CD4-positive, CD25-positive, alpha-beta regulatory T cell (primary cell): ENCODE data around the gene LPGAT1. TPM values are rescaled to one million over a fixed set of nuclear protein-coding genes. Genes with fewer than 3 reads are reported as not detected.

Experiments used
- ATAC-seq, 2 donors: fragments of 150-1000 bp; cut with Tn5 transposase; one replicate each; pipeline ENCODE4 v1.10.0; 2021; ENCODE audit warnings: low read depth in 2 of 2, moderate number of reproducible peaks in 2 of 2, moderate library complexity in 1 of 2
- DNase-seq, 3 donors: peaks; one replicate each; pipeline versions ENCODE4 v3.0.0 to v3.0.0-alpha.2; 2012 to 2022; ENCODE audit warnings: mixed read lengths in 1 of 3
- H3K27ac ChIP-seq: one replicate; pipeline ENCODE4 v1.7.0; 2013; ENCODE audit warnings: mild to moderate bottlenecking, low read length; ENCODE audit not compliant: insufficient read depth, poor library complexity, severe bottlenecking
- H3K27me3 ChIP-seq: one replicate; pipeline ENCODE4 v1.7.0; 2013; ENCODE audit warnings: low read length; ENCODE audit not compliant: control insufficient read depth, insufficient read depth
- H3K36me3 ChIP-seq: one replicate; pipeline ENCODE4 v1.7.0; 2013; ENCODE audit warnings: mild to moderate bottlenecking, low read length, moderate library complexity; ENCODE audit not compliant: control insufficient read depth, insufficient read depth
- H3K4me1 ChIP-seq: 2 replicates; pipeline ENCODE4 v1.7.0; 2013; ENCODE audit warnings: mild to moderate bottlenecking, low read length; ENCODE audit not compliant: insufficient read depth, control insufficient read depth, poor library complexity, severe bottlenecking
- H3K4me3 ChIP-seq: one replicate; pipeline ENCODE4 v1.7.0; 2013; ENCODE audit warnings: low read depth, mild to moderate bottlenecking, low read length, moderate library complexity
- H3K9me3 ChIP-seq, 2 experiments: 1 replicate in 1 of 2; 2 replicates in 1 of 2; pipeline ENCODE4 v1.7.0; 2013; ENCODE audit warnings: low read length in 2 of 2, mild to moderate bottlenecking in 1 of 2, moderate library complexity in 1 of 2; ENCODE audit not compliant: control insufficient read depth in 2 of 2
- H3K27ac Mint-ChIP-seq, 3 donors: one replicate each; pipeline ENCODE4 v1.8.0; 2020 to 2022; ENCODE audit warnings: mild to moderate bottlenecking in 3 of 3, mixed read lengths in 3 of 3, moderate library complexity in 2 of 3
- H3K27me3 Mint-ChIP-seq: one replicate; pipeline ENCODE4 v1.8.0; 2022; ENCODE audit warnings: mild to moderate bottlenecking, mixed read lengths
- H3K36me3 Mint-ChIP-seq: one replicate; pipeline ENCODE4 v1.8.0; 2020; ENCODE audit warnings: mixed read lengths
- H3K4me1 Mint-ChIP-seq, 4 donors: one replicate each; pipeline ENCODE4 v1.8.0; 2020 to 2022; ENCODE audit warnings: mixed read lengths in 4 of 4, mild to moderate bottlenecking in 1 of 4
- H3K4me3 Mint-ChIP-seq, 4 donors: one replicate each; pipeline ENCODE4 v1.8.0; 2020 to 2022; ENCODE audit warnings: mild to moderate bottlenecking in 4 of 4, mixed read lengths in 4 of 4, moderate library complexity in 3 of 4
- H3K9me3 Mint-ChIP-seq, 7 donors: one replicate each; pipeline ENCODE4 v1.8.0; 2020 to 2022; ENCODE audit warnings: mixed read lengths in 7 of 7, mild to moderate bottlenecking in 3 of 7, moderate library complexity in 2 of 7
- polyA plus RNA-seq, 4 donors: library from polyadenylated mRNA; unstranded; fragments of 300-500 nt; fragmentation: Illumina TruSeq; gene quantifications; one replicate each; pipeline ENCODE4 v1.2.3, GENCODE V29; 2021
- total RNA-seq: library from RNA; stranded (reverse); gene quantifications from one replicate; pipeline ENCODE4 v1.2.3, GENCODE V29; 2022

Gene LPGAT1
- total and polyA plus RNA-seq, 5 donors from 2014 or later, result 6.8 to 24.1 (median 7.8) TPM

GRCh38 chr1:211825980-211826379, 4.6 kb downstream of the LPGAT1 start:
- Histone ChIP-seq H3K36me3 (no peaks in the 10 kb centered on the region), H3K9me3 (no peaks in the 10 kb centered on the region), H3K4me1 (peaks cover 8% of the 10 kb centered on the region), H3K27me3 (no peaks in the 10 kb centered on the region), H3K27ac (no peak overlapping the region), H3K4me3 (no peak overlapping the region)
- DNase-seq (no peak), ATAC-seq (no peak)
- peaks cover 5% of the 10 kb centered on the region for H3K36me3 Mint-ChIP-seq
- no peak overlapping the region for H3K4me3 Mint-ChIP-seq
- H3K27me3 Mint-ChIP-seq, result no peaks in the 10 kb centered on the region
- peaks cover 4 to 31% (median 26%) of the 10 kb centered on the region in 4 donors for H3K4me1 Mint-ChIP-seq
- H3K27ac Mint-ChIP-seq, result no peak overlapping the region
- H3K9me3 Mint-ChIP-seq, result no peaks in the 10 kb centered on the region

- Histone ChIP-seq H3K4me3 (no peak overlapping the region), H3K36me3 (no peaks in the 10 kb centered on the region), H3K27me3 (no peaks in the 10 kb centered on the region), H3K4me1 (no peaks in the 10 kb centered on the region), H3K9me3 (no peaks in the 10 kb centered on the region), H3K27ac (no peak overlapping the region)
- H3K4me1 Mint-ChIP-seq, result peaks cover 6 to 12% (median 11%) of the 10 kb centered on the region in 4 donors
- H3K27ac Mint-ChIP-seq, result no peak overlapping the region
- ATAC-seq, result no peak
- H3K27me3 Mint-ChIP-seq, result no peaks in the 10 kb centered on the region
- no peak overlapping the region for H3K4me3 Mint-ChIP-seq
- no peak for DNase-seq
- peaks cover 13% of the 10 kb centered on the region for H3K36me3 Mint-ChIP-seq
- H3K9me3 Mint-ChIP-seq, result no peaks in the 10 kb centered on the region
These were observed 7.7 kb downstream of the LPGAT1 start for GRCh38 chr1:211822677-211823407.

- H3K36me3 ChIP-seq, result no peaks in the 10 kb centered on the region
- H3K27ac ChIP-seq, result no peak overlapping the region
- Mint-ChIP-seq H3K36me3 (peaks cover 13% of the 10 kb centered on the region), H3K27ac (no peak overlapping the region), H3K9me3 (no peaks in the 10 kb centered on the region), H3K4me1 (peaks cover 0 to 12% (median 1%) of the 10 kb centered on the region in 4 donors), H3K4me3 (no peak overlapping the region), H3K27me3 (no peaks in the 10 kb centered on the region)
- H3K27me3 ChIP-seq, result no peaks in the 10 kb centered on the region
- H3K4me3 ChIP-seq, result no peak overlapping the region
- no peaks in the 10 kb centered on the region for H3K9me3 ChIP-seq
- no peak for DNase-seq
- ATAC-seq, result no peak
- peaks cover 6% of the 10 kb centered on the region for H3K4me1 ChIP-seq
These were observed 14.0 kb downstream of the LPGAT1 start for GRCh38 chr1:211816586-211816985.

- H3K36me3 ChIP-seq, result no peaks in the 10 kb centered on the region
- Mint-ChIP-seq H3K4me3 (no peak overlapping the region), H3K27ac (no peak overlapping the region), H3K36me3 (peaks cover 18% of the 10 kb centered on the region), H3K27me3 (no peaks in the 10 kb centered on the region), H3K4me1 (peaks cover 0 to 5% (median 4%) of the 10 kb centered on the region in 4 donors), H3K9me3 (peaks cover 0 to 8% (median 0%) of the 10 kb centered on the region in 7 donors)
- H3K4me3 ChIP-seq, result no peak overlapping the region
- ATAC-seq (no peak), DNase-seq (no peak)
- no peak overlapping the region for H3K27ac ChIP-seq
- no peaks in the 10 kb centered on the region for H3K27me3 ChIP-seq
- H3K9me3 ChIP-seq, result no peaks in the 10 kb centered on the region
- peaks cover 6% of the 10 kb centered on the region for H3K4me1 ChIP-seq
These were observed 16.2 kb downstream of the LPGAT1 start for GRCh38 chr1:211814313-211814712.

GRCh38 chr1:211813590-211813989, 17.0 kb downstream of the LPGAT1 start:
- Histone ChIP-seq H3K36me3 (no peaks in the 10 kb centered on the region), H3K4me1 (peaks cover 6% of the 10 kb centered on the region), H3K4me3 (no peak overlapping the region), H3K9me3 (no peaks in the 10 kb centered on the region), H3K27ac (no peak overlapping the region), H3K27me3 (no peaks in the 10 kb centered on the region)
- no peak for ATAC-seq
- Mint-ChIP-seq H3K4me3 (no peak overlapping the region), H3K27me3 (no peaks in the 10 kb centered on the region), H3K36me3 (peaks cover 20% of the 10 kb centered on the region), H3K4me1 (peaks cover 0 to 5% (median 4%) of the 10 kb centered on the region in 4 donors), H3K9me3 (peaks cover 0 to 11% (median 0%) of the 10 kb centered on the region in 7 donors), H3K27ac (no peak overlapping the region)
- DNase-seq, result no peak

GRCh38 chr1:211812584-211812983, 18.0 kb downstream of the LPGAT1 start:
- H3K4me1 Mint-ChIP-seq, result peaks cover 0 to 5% (median 4%) of the 10 kb centered on the region in 4 donors
- H3K4me3 Mint-ChIP-seq, result no peak overlapping the region
- H3K27me3 Mint-ChIP-seq, result no peaks in the 10 kb centered on the region
- H3K36me3 Mint-ChIP-seq, result peaks cover 25% of the 10 kb centered on the region
- H3K27ac ChIP-seq, result no peak overlapping the region
- peaks cover 6% of the 10 kb centered on the region for H3K4me1 ChIP-seq
- H3K9me3 ChIP-seq, result no peaks in the 10 kb centered on the region
- H3K36me3 ChIP-seq, result no peaks in the 10 kb centered on the region
- peaks cover 0 to 11% (median 0%) of the 10 kb centered on the region in 7 donors for H3K9me3 Mint-ChIP-seq
- ATAC-seq, result no peak
- H3K4me3 ChIP-seq, result no peak overlapping the region
- H3K27ac Mint-ChIP-seq, result peak overlapping the region in 1 of 3 donors; percentile 38
- no peak for DNase-seq
- no peaks in the 10 kb centered on the region for H3K27me3 ChIP-seq

- H3K9me3 Mint-ChIP-seq, result peaks cover 0 to 11% (median 0%) of the 10 kb centered on the region in 7 donors
- no peak overlapping the region for H3K27ac Mint-ChIP-seq
- Histone ChIP-seq H3K27me3 (no peaks in the 10 kb centered on the region), H3K36me3 (no peaks in the 10 kb centered on the region), H3K4me1 (peaks cover 6% of the 10 kb centered on the region), H3K9me3 (no peaks in the 10 kb centered on the region), H3K27ac (no peak overlapping the region), H3K4me3 (no peak overlapping the region)
- no peak overlapping the region for H3K4me3 Mint-ChIP-seq
- H3K27me3 Mint-ChIP-seq, result no peaks in the 10 kb centered on the region
- no peak for DNase-seq
- no peak for ATAC-seq
- peaks cover 32% of the 10 kb centered on the region for H3K36me3 Mint-ChIP-seq
- peaks cover 0 to 9% (median 5%) of the 10 kb centered on the region in 4 donors for H3K4me1 Mint-ChIP-seq
These were observed 18.7 kb downstream of the LPGAT1 start for GRCh38 chr1:211811848-211812247.

GRCh38 chr1:211811126-211811525, 19.4 kb downstream of the LPGAT1 start:
- H3K36me3 Mint-ChIP-seq, result peaks cover 35% of the 10 kb centered on the region
- no peak overlapping the region for H3K4me3 ChIP-seq
- DNase-seq (no peak), ATAC-seq (no peak)
- peaks cover 0 to 11% (median 0%) of the 10 kb centered on the region in 7 donors for H3K9me3 Mint-ChIP-seq
- H3K36me3 ChIP-seq, result no peaks in the 10 kb centered on the region
- peaks cover 6% of the 10 kb centered on the region for H3K4me1 ChIP-seq
- no peak overlapping the region for H3K4me3 Mint-ChIP-seq
- no peak overlapping the region for H3K27ac ChIP-seq
- no peaks in the 10 kb centered on the region for H3K27me3 ChIP-seq
- no peaks in the 10 kb centered on the region for H3K27me3 Mint-ChIP-seq
- no peaks in the 10 kb centered on the region for H3K9me3 ChIP-seq
- peaks cover 0 to 11% (median 6%) of the 10 kb centered on the region in 4 donors for H3K4me1 Mint-ChIP-seq
- peak overlapping the region in 1 of 3 donors; percentile 70 for H3K27ac Mint-ChIP-seq
